HUES48 (cell line): ENCODE data around the gene TAOK1.
A peak's percentile ranks its signal among the peaks of the same experiment; 100 is the strongest.
"Not testable (repeated sequence)": the region's sequence is repeated elsewhere in the genome, so short reads cannot be mapped to it uniquely, and the experiment has no call there.

Experiments
- H3K27ac ChIP-seq: one replicate; pipeline ENCODE4 v1.7.0; 2013; ENCODE audit warnings: low read depth, low read length, inconsistent platforms
- H3K27me3 ChIP-seq: 2 replicates; pipeline ENCODE4 v1.6.1; 2013; ENCODE audit warnings: mild to moderate bottlenecking, low read length; ENCODE audit not compliant: control insufficient read depth, insufficient read depth
- H3K36me3 ChIP-seq: 2 replicates; pipeline ENCODE4 v1.6.1; 2013; ENCODE audit warnings: low read length; ENCODE audit not compliant: control insufficient read depth, insufficient read depth
- H3K4me1 ChIP-seq: 2 replicates; pipeline ENCODE4 v1.6.1; 2013; ENCODE audit warnings: mild to moderate bottlenecking, low read length; ENCODE audit not compliant: control insufficient read depth, insufficient read depth
- H3K4me3 ChIP-seq: 2 replicates; pipeline ENCODE4 v1.5.1; 2013; ENCODE audit warnings: mild to moderate bottlenecking, low read depth, low read length
- H3K9ac ChIP-seq: 2 replicates; pipeline ENCODE4 v1.6.1; 2013; ENCODE audit warnings: mild to moderate bottlenecking, low read depth, low read length, moderate library complexity
- H3K9me3 ChIP-seq: 2 replicates; pipeline ENCODE4 v1.6.1; 2013; ENCODE audit warnings: low read length; ENCODE audit not compliant: control insufficient read depth, insufficient read depth

TAOK1 gene

GRCh38 chr17:29389982-29390850 is at the start of gene TAOK1:
Gene TAOK1, plus strand, starts transcription at chr17:29390363. Its CDS starts 61,186 bp downstream, at chr17:29451549.
- H3K27me3 ChIP-seq = no peaks in the 10 kb centered on the region
- peaks cover 21% of the 10 kb centered on the region for H3K4me1 ChIP-seq
- no peaks in the 10 kb centered on the region for H3K9me3 ChIP-seq
- peak within 1 kb of the TSS; percentile 97 for H3K27ac ChIP-seq
- H3K36me3 ChIP-seq = no peaks in the 10 kb centered on the region
- peak within 1 kb of the TSS; percentile 98 for H3K4me3 ChIP-seq
- peak within 1 kb of the TSS; percentile 95 for H3K9ac ChIP-seq

DNA sequence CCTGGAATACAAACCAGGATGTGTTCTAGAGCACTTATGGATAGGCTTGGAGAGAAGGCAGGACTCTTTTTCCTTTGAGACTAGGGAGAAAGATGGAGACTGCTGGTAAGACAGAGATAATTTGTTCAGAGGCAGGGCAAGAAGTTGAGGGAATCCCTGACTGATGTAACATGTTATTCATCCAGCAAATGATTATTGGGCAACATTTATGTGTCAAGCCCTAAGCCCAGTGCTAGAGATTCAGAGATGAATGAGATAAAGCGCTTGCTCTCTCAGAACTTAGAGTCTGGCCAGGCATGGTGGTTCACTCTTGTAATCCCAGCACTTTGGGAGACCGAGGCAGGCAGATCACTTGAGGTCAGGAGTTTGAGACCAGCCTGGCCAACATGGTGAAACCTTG is 48.4 kb upstream of the TAOK1 start:
- no peaks in the 10 kb centered on the region for H3K9me3 ChIP-seq

GRCh38 chr17:29342158-29342765 is 47.9 kb upstream of the TAOK1 start:
- Histone ChIP-seq H3K4me3 (no peak overlapping the region), H3K9ac (no peak overlapping the region), H3K27me3 (no peaks in the 10 kb centered on the region), H3K9me3 (no peaks in the 10 kb centered on the region), H3K36me3 (no peaks in the 10 kb centered on the region), H3K27ac (no peak overlapping the region), H3K4me1 (no peaks in the 10 kb centered on the region)

More for the DNA sequence above, 48.4 kb upstream of the TAOK1 start:
- Histone ChIP-seq H3K9ac (no peak overlapping the region), H3K36me3 (no peaks in the 10 kb centered on the region), H3K27me3 (no peaks in the 10 kb centered on the region), H3K4me3 (no peak overlapping the region), H3K4me1 (no peaks in the 10 kb centered on the region), H3K27ac (no peak overlapping the region)

GRCh38 chr17:29344201-29344856 is 45.8 kb upstream of the TAOK1 start:
- H3K9ac ChIP-seq = no peak overlapping the region
- H3K4me3 ChIP-seq = no peak overlapping the region
- no peaks in the 10 kb centered on the region for H3K36me3 ChIP-seq
- H3K9me3 ChIP-seq = no peaks in the 10 kb centered on the region
- H3K4me1 ChIP-seq = no peaks in the 10 kb centered on the region
- no peak overlapping the region for H3K27ac ChIP-seq
- H3K27me3 ChIP-seq = no peaks in the 10 kb centered on the region

GRCh38 chr17:29345066-29345465 is 45.1 kb upstream of the TAOK1 start:
- H3K9me3 ChIP-seq = no peaks in the 10 kb centered on the region
- no peaks in the 10 kb centered on the region for H3K36me3 ChIP-seq
- H3K27me3 ChIP-seq = no peaks in the 10 kb centered on the region

DNA sequence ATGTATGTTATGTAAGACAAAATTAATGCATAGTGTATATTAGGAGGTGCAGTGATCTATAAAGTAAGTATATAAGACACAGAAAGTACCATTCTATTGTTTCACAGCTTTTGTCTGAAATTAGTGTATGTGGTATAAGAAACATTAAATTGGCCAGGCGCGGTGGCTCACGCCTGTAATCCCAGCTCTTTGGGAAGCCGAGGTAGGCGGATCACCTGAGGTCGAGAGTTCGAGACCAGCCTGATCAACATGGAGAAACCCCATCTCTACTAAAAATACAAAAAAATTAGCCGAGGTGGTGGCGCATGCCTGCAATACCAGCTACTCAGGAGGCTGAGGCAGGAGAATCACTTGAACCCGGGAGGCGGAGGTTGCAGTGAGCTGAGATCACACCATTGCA is 44.7 kb upstream of the TAOK1 start:
- not testable (repeated sequence) for H3K27me3 ChIP-seq, H3K9ac ChIP-seq, H3K9me3 ChIP-seq, H3K4me3 ChIP-seq, H3K27ac ChIP-seq, H3K4me1 ChIP-seq, H3K36me3 ChIP-seq

More at GRCh38 chr17:29345066-29345465, 45.1 kb upstream of the TAOK1 start:
- no peak overlapping the region for H3K9ac ChIP-seq
- H3K4me3 ChIP-seq = no peak overlapping the region
- no peak overlapping the region for H3K27ac ChIP-seq
- H3K4me1 ChIP-seq = no peaks in the 10 kb centered on the region

DNA sequence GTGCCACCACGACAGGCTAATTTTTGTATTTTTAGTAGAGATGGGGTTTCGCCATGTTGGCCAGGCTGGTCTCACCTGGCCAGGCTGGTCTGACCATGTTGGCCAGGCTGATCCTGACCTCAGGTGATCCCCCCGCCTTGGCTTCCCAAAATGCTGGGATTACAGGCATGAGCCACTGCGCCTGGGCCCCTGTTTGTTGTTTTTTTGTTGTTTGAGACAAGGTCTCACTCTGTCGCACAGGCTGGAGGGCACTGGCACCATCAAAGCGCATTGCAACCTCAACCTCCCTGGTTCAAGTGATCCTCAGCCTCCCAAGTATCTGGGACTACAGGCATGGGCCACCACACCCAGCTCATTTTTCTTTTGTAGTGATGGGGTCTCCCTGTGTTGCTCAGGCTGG is 43.7 kb upstream of the TAOK1 start:
- no peak overlapping the region for H3K27ac ChIP-seq
- no peaks in the 10 kb centered on the region for H3K27me3 ChIP-seq
- no peak overlapping the region for H3K9ac ChIP-seq
- no peaks in the 10 kb centered on the region for H3K9me3 ChIP-seq
- H3K36me3 ChIP-seq = no peaks in the 10 kb centered on the region
- H3K4me1 ChIP-seq = no peaks in the 10 kb centered on the region
- H3K4me3 ChIP-seq = no peak overlapping the region

DNA sequence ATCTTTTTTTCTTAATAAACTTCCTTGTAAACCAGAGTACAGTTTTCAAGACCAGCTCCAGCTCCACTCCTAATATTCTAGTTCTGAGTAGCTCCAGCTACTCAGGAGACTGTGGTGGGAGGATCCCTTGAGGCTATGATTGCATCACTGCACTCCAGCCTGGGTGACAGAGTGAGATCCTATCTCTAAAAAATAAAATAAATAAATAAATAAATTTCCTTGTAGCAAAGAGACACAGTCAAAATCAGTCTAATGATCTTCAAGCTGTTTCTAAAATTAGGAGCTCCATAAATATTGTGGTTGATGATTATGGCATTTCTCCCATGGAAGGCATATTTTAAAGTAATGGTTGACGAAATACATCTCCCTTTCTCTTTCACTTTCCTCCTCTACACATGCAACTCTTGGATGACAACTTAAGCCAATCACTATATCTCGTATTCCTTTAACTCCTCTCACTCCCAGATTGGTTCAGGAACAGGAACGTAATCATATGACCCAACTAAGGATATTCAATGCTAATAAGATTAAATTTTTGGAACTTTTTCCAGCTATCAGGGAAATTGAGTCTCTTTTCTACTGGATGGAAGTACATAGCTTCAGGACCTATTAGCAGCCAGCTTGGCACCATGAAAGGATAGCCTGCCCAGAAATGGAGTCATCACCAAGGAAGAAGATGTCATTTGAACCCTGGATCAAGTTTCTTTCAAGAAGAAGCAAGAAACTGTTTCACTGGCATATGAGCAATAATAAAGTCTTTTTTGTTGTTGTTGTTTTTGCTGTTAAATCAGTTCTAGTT is 42.1 kb upstream of the TAOK1 start:
- no peaks in the 10 kb centered on the region for H3K27me3 ChIP-seq
- H3K27ac ChIP-seq = no peak overlapping the region
- H3K4me1 ChIP-seq = no peaks in the 10 kb centered on the region
- H3K9ac ChIP-seq = no peak overlapping the region
- H3K36me3 ChIP-seq = no peaks in the 10 kb centered on the region
- no peak overlapping the region for H3K4me3 ChIP-seq
- no peaks in the 10 kb centered on the region for H3K9me3 ChIP-seq

DNA sequence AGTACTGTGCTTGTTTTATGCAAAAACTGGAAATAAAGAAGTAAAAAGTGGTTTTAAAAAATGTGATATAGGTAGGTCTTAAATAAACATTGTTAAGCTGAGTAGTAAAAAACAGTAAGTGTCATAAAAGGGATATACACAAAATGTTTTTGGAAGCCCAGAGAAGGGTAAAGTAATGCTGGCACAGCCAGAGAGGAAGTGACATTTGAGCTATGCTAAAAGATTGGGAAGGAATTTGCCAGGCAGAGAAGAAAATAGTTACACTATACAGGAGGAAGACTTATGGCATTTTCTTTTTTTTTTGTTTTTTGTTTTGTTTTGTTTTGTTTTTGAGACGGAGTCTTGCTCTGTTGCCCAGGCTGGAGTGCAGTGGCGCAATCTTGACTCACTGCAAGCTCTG is 40.8 kb upstream of the TAOK1 start:
- Histone ChIP-seq H3K9ac (no peak overlapping the region), H3K4me1 (no peaks in the 10 kb centered on the region), H3K27ac (no peak overlapping the region), H3K36me3 (no peaks in the 10 kb centered on the region), H3K9me3 (no peaks in the 10 kb centered on the region), H3K27me3 (no peaks in the 10 kb centered on the region), H3K4me3 (no peak overlapping the region)

DNA sequence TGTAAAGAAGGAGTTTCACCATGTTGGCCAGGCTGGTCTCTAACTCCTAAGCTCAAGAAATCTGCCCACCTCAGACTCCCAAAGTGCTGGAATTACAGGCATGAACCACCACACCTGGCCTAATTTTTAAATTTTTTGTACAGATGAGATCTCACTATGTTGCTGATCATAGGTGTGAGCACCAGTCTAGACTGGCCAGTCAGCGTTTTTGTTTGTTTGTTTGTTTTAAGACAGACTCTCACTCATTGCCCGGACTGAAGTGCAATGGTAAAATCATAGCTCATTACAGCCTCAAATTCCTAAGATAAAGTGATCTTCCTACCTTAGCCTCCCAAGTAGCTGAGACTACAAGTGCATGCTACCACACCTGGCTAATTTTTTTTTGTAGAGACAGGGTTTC is 38.0 kb upstream of the TAOK1 start:
- no peaks in the 10 kb centered on the region for H3K36me3 ChIP-seq
- H3K4me3 ChIP-seq = no peak overlapping the region
- no peaks in the 10 kb centered on the region for H3K27me3 ChIP-seq
- no peaks in the 10 kb centered on the region for H3K9me3 ChIP-seq
- no peaks in the 10 kb centered on the region for H3K4me1 ChIP-seq
- H3K27ac ChIP-seq = no peak overlapping the region
- H3K9ac ChIP-seq = no peak overlapping the region
